ENCODE results near the gene CFAP74. TPM values are rescaled to one million over a fixed set of nuclear protein-coding genes. Genes with fewer than 3 reads are reported as not detected.

CFAP74 gene
- polyA plus RNA-seq, 2 of the 4 experiments (the other 2 are of a cell fraction) = 0.03 to 0.04 TPM

DNA sequence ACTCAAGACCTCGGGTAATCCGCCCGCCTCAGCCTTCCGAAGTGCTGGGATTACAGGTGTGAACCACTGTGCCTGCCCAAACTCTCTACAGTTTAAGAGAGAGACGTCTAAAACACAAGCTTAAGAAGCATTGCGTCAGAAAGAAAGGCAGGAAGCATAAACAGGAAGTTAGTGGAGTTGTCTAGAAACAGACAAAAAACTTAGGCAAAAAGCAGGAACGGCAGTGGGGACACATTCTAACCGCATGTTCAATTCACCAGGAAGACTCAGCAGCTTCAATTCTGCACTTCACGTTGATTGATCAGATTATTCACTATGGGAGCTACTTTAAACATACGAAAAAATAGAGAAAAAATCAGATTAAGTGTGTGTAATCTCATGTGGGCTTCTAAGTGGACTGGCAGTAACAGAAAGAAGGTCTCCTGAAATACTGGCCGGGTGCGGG lies 7.4 kb downstream of the CFAP74 start:
- POLR2A ChIA-PET = no interaction called here
- Histone ChIP-seq H3K4me1 (no peaks in the 10 kb centered on the region), H3K4me3 (no peak overlapping the region), H3K9me3 (no peaks in the 10 kb centered on the region), H3K4me2 (no peak overlapping the region), H3K27ac (no peak overlapping the region)
- FAIRE-seq (no peak), DNase-seq (ENCODE audit: low read depth in 1 of 2, low spot score in 1 of 2) (no peak), ATAC-seq (no peak)
- TF ChIP-seq ZSCAN20 (CRISPR knock-in tag; IDR thresholded peaks at IDR 0.05) (no peak), NPAS2 (CRISPR knock-in tag; IDR thresholded peaks at IDR 0.05; ENCODE audit: borderline replicate concordance) (no peak), MYC (IDR thresholded peaks at IDR 0.05; ENCODE audit: borderline replicate concordance, low read length) (no peak), TFCP2L1 (CRISPR knock-in tag; IDR thresholded peaks at IDR 0.05) (no peak), POLR2A (IDR thresholded peaks at IDR 0.05; ENCODE audit: low read length) (no peak), FOSB (CRISPR knock-in tag; IDR thresholded peaks at IDR 0.05) (no peak), FOSL2 (IDR thresholded peaks at IDR 0.05) (no peak), FOSL2 (CRISPR knock-in tag; IDR thresholded peaks at IDR 0.05) (no peak), RNF2 (IDR thresholded peaks at IDR 0.05; ENCODE audit: borderline replicate concordance, low read depth) (no peak), NFE2L2 (conservative IDR thresholded peaks at IDR 0.05; ENCODE audit: low read length) (no peak), RFX5 (IDR thresholded peaks at IDR 0.05) (no peak), CBX8 (IDR thresholded peaks at IDR 0.05) (no peak), ESRRA (IDR thresholded peaks at IDR 0.05; ENCODE audit: borderline replicate concordance, low read length) (no peak), CBX2 (IDR thresholded peaks at IDR 0.05; ENCODE audit: borderline replicate concordance, low read depth) (no peak), PBX3 (IDR thresholded peaks at IDR 0.05) (no peak), RAD21 (conservative IDR thresholded peaks at IDR 0.05 in 1 of 2, IDR thresholded peaks at IDR 0.05 in 1 of 2) (no peak), PHF8 (IDR thresholded peaks at IDR 0.05; ENCODE audit: borderline replicate concordance, low read depth) (no peak)
- TF ChIP-seq, protein P1, sequence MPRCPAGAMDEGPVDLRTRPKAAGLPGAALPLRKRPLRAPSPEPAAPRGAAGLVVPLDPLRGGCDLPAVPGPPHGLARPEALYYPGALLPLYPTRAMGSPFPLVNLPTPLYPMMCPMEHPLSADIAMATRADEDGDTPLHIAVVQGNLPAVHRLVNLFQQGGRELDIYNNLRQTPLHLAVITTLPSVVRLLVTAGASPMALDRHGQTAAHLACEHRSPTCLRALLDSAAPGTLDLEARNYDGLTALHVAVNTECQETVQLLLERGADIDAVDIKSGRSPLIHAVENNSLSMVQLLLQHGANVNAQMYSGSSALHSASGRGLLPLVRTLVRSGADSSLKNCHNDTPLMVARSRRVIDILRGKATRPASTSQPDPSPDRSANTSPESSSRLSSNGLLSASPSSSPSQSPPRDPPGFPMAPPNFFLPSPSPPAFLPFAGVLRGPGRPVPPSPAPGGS (IDR thresholded peaks at IDR 0.05) = no peak
- TF ChIP-seq, protein P2, sequence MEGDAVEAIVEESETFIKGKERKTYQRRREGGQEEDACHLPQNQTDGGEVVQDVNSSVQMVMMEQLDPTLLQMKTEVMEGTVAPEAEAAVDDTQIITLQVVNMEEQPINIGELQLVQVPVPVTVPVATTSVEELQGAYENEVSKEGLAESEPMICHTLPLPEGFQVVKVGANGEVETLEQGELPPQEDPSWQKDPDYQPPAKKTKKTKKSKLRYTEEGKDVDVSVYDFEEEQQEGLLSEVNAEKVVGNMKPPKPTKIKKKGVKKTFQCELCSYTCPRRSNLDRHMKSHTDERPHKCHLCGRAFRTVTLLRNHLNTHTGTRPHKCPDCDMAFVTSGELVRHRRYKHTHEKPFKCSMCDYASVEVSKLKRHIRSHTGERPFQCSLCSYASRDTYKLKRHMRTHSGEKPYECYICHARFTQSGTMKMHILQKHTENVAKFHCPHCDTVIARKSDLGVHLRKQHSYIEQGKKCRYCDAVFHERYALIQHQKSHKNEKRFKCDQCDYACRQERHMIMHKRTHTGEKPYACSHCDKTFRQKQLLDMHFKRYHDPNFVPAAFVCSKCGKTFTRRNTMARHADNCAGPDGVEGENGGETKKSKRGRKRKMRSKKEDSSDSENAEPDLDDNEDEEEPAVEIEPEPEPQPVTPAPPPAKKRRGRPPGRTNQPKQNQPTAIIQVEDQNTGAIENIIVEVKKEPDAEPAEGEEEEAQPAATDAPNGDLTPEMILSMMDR (IDR thresholded peaks at IDR 0.05) = no peak
- TF ChIP-seq, protein P3, sequence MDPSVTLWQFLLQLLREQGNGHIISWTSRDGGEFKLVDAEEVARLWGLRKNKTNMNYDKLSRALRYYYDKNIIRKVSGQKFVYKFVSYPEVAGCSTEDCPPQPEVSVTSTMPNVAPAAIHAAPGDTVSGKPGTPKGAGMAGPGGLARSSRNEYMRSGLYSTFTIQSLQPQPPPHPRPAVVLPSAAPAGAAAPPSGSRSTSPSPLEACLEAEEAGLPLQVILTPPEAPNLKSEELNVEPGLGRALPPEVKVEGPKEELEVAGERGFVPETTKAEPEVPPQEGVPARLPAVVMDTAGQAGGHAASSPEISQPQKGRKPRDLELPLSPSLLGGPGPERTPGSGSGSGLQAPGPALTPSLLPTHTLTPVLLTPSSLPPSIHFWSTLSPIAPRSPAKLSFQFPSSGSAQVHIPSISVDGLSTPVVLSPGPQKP (IDR thresholded peaks at IDR 0.05; ENCODE audit: low read depth, low read length) = no peak
- CTCF ChIA-PET = no interaction called here
- WGBS (ENCODE audit: missing lambda C conversion rate) = 69% methylated on average over 12 of the region's 12 CpGs

DNA sequence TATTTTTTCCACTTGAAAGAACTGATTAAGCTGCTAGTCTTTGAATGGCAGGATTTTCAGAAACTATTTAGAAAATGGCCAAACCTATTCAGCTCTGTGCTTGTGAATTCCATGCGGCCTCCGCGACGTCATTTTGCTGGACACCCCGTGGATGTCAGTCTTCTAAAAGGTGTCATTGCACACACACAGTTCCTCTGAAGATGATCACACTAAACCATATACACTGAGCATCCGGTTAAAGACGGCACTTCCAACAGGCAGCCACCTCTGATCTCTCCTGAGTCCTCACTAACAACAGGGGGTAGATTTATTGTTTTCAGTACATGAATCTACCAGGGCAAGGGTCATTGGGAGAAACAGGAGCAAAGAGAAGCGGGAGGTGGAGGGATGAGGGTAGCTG lies 9.1 kb downstream of the CFAP74 start:
- Histone ChIP-seq H3K9me3 (no peaks in the 10 kb centered on the region), H3K4me3 (no peak overlapping the region), H3K4me2 (no peak overlapping the region), H3K4me1 (no peaks in the 10 kb centered on the region), H3K27ac (no peak overlapping the region)
- FAIRE-seq (no peak), ATAC-seq (no peak), DNase-seq (ENCODE audit: low read depth in 1 of 2, low spot score in 1 of 2) (no peak)
- ChIA-PET POLR2A (no interaction called here), CTCF (no interaction called here)
- WGBS (ENCODE audit: missing lambda C conversion rate) = 75% methylated on average over 7 of the region's 8 CpGs
- TF ChIP-seq SMC3 (IDR thresholded peaks at IDR 0.05) (no peak), ZNF302 (CRISPR knock-in tag; IDR thresholded peaks at IDR 0.05) (no peak), EHF (CRISPR knock-in tag; IDR thresholded peaks at IDR 0.05) (no peak), EP300 (IDR thresholded peaks at IDR 0.05) (no peak), CBX2 (IDR thresholded peaks at IDR 0.05; ENCODE audit: borderline replicate concordance, low read depth) (no peak), USF2 (IDR thresholded peaks at IDR 0.05) (no peak), POLR2A (IDR thresholded peaks at IDR 0.05; ENCODE audit: low read length) (no peak), KDM1A (IDR thresholded peaks at IDR 0.05; ENCODE audit: low read depth) (no peak), FOXS1 (CRISPR knock-in tag; IDR thresholded peaks at IDR 0.05) (no peak), JUNB (IDR thresholded peaks at IDR 0.05) (no peak)
- TF ChIP-seq, protein P2 (IDR thresholded peaks at IDR 0.05) = no peak
- TF ChIP-seq, protein P4, sequence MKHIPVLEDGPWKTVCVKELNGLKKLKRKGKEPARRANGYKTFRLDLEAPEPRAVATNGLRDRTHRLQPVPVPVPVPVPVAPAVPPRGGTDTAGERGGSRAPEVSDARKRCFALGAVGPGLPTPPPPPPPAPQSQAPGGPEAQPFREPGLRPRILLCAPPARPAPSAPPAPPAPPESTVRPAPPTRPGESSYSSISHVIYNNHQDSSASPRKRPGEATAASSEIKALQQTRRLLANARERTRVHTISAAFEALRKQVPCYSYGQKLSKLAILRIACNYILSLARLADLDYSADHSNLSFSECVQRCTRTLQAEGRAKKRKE (CRISPR knock-in tag; IDR thresholded peaks at IDR 0.05; ENCODE audit: low read depth) = no peak
